ENCODE results near the gene AGFG1.
"Not testable (repeated sequence)": the region's sequence is repeated elsewhere in the genome, so short reads cannot be mapped to it uniquely, and the experiment has no call there.

Gene AGFG1

DNA sequence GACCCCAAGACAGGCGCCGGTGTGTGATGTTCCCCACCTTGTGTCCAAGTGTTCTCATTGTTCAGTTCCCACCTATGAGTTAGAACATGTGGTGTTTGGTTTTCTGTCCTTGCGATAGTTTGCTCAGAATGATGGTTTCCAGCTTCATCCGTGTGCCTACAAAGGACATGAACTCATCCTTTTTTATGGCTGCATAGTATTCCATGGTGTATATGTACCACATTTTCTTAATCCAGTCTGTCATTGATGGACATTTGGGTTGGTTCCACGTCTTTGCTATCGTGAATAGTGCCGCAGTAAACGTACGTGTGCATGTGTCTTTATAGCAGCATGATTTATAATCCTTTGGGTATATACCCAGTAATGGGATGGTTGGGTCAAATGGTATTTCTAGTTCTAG is 68.4 kb downstream of the AGFG1 start:
- H3K14ac ChIP-seq (ENCODE audit: low read length); H2AFZ ChIP-seq (ENCODE audit: insufficient read depth, low read length, poor library complexity); H2BK12ac ChIP-seq (ENCODE audit: low read length); H2BK5ac ChIP-seq (ENCODE audit: low read depth, low read length, poor library complexity); H3K79me1 ChIP-seq (ENCODE audit: low read length); H3K4me1 ChIP-seq (ENCODE audit: control insufficient read depth in 1 of 2, insufficient read depth in 2 of 2, low read length in 2 of 2); H2BK120ac ChIP-seq (ENCODE audit: insufficient read depth, low read length, poor library complexity); H4K8ac ChIP-seq (ENCODE audit: low read depth, low read length); H3K18ac ChIP-seq (ENCODE audit: low read length); H3K4ac ChIP-seq (ENCODE audit: low read depth, low read length); H3K23ac ChIP-seq (ENCODE audit: low read length); H4K91ac ChIP-seq (ENCODE audit: low read depth, low read length); DNase-seq; H3K9me3 ChIP-seq (ENCODE audit: insufficient read depth, low read depth, low read length); H3K4me2 ChIP-seq (ENCODE audit: low read length); H2AK5ac ChIP-seq (ENCODE audit: low read length); H3K79me2 ChIP-seq (ENCODE audit: control insufficient read depth, insufficient read depth, low read length, poor library complexity); H3K27ac ChIP-seq (ENCODE audit: low read depth, low read length); H3K4me3 ChIP-seq (ENCODE audit: low read depth, low read length); H3K27me3 ChIP-seq (ENCODE audit: insufficient read depth, low read length); H3K9ac ChIP-seq (ENCODE audit: low read length); H4K12ac ChIP-seq (ENCODE audit: low read depth, low read length): not testable (repeated sequence)
- WGBS (ENCODE audit: extremely low coverage, insufficient coverage, insufficient read length), result no CpG with 5 or more reads among the region's 9 CpGs
- peaks cover 11 to 12% of the 10 kb centered on the region in 2 experiments for H3K36me3 ChIP-seq (ENCODE audit: control insufficient read depth in 1 of 2, insufficient read depth in 2 of 2, low read length in 2 of 2)

DNA sequence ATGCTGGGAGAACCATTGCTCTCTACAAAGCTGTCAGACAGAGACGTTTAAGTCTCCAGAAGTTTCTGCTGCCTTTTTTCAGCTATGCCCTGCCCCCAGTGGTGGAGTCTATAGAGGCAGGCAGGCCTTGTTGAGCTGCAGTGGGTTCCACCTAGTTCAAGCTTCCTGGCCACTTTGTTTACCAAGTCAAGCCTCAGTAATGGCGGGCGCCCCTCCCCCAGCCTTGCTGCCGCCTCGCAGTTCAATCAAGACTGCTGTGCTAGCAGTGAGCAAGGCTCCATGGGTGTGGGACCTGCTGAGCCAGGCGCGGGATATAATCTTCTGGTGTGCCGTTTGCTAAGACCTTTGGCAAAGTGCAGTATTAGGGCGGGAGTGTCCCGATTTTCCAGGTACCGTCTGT is 74.0 kb downstream of the AGFG1 start:
- no peak overlapping the region for H4K12ac ChIP-seq (ENCODE audit: low read depth, low read length)
- H3K4me3 ChIP-seq (ENCODE audit: low read depth, low read length), result no peak overlapping the region
- H4K91ac ChIP-seq (ENCODE audit: low read depth, low read length), result no peak overlapping the region
- H2BK5ac ChIP-seq (ENCODE audit: low read depth, low read length, poor library complexity), result no peak overlapping the region
- H2BK12ac ChIP-seq (ENCODE audit: low read length), result no peak overlapping the region
- H3K79me2 ChIP-seq (ENCODE audit: control insufficient read depth, insufficient read depth, low read length, poor library complexity), result no peaks in the 10 kb centered on the region
- H3K14ac ChIP-seq (ENCODE audit: low read length), result no peak overlapping the region
- DNase-seq, result peak in 1 of 2 donors; percentile 36
- no peak overlapping the region for H2AK5ac ChIP-seq (ENCODE audit: low read length)
- no CpG with 5 or more reads among the region's 11 CpGs for WGBS (ENCODE audit: extremely low coverage, insufficient coverage, insufficient read length)
- no peak overlapping the region for H3K4ac ChIP-seq (ENCODE audit: low read depth, low read length)
- H3K27me3 ChIP-seq (ENCODE audit: insufficient read depth, low read length), result no peaks in the 10 kb centered on the region
- no peak overlapping the region for H4K8ac ChIP-seq (ENCODE audit: low read depth, low read length)
- H3K4me2 ChIP-seq (ENCODE audit: low read length), result no peak overlapping the region
- no peaks in the 10 kb centered on the region for H3K79me1 ChIP-seq (ENCODE audit: low read length)
- no peak overlapping the region for H3K9ac ChIP-seq (ENCODE audit: low read length)
- H3K36me3 ChIP-seq (ENCODE audit: control insufficient read depth in 1 of 2, insufficient read depth in 2 of 2, low read length in 2 of 2), result peaks cover 7 to 8% of the 10 kb centered on the region in 2 experiments
- H2AFZ ChIP-seq (ENCODE audit: insufficient read depth, low read length, poor library complexity), result no peak overlapping the region
- no peaks in the 10 kb centered on the region for H3K4me1 ChIP-seq (ENCODE audit: control insufficient read depth in 1 of 2, insufficient read depth in 2 of 2, low read length in 2 of 2)
- no peak overlapping the region for H3K18ac ChIP-seq (ENCODE audit: low read length)
- no peak overlapping the region for H2BK120ac ChIP-seq (ENCODE audit: insufficient read depth, low read length, poor library complexity)
- H3K27ac ChIP-seq (ENCODE audit: low read depth, low read length), result no peak overlapping the region
- no peaks in the 10 kb centered on the region for H3K9me3 ChIP-seq (ENCODE audit: insufficient read depth, low read depth, low read length)
- H3K23ac ChIP-seq (ENCODE audit: low read length), result no peak overlapping the region

GRCh38 chr2:227551836-227552235 is 79.9 kb downstream of the AGFG1 start:
- H3K27ac ChIP-seq (ENCODE audit: low read depth, low read length), result no peak overlapping the region
- H3K14ac ChIP-seq (ENCODE audit: low read length), result no peak overlapping the region
- peaks cover 9 to 11% of the 10 kb centered on the region in 2 experiments for H3K36me3 ChIP-seq (ENCODE audit: control insufficient read depth in 1 of 2, insufficient read depth in 2 of 2, low read length in 2 of 2)
- no CpG with 5 or more reads among the region's 3 CpGs for WGBS (ENCODE audit: extremely low coverage, insufficient coverage, insufficient read length)
- no peak overlapping the region for H3K4me3 ChIP-seq (ENCODE audit: low read depth, low read length)
- H3K4ac ChIP-seq (ENCODE audit: low read depth, low read length), result no peak overlapping the region
- no peak overlapping the region for H2AK5ac ChIP-seq (ENCODE audit: low read length)
- no peak overlapping the region for H4K12ac ChIP-seq (ENCODE audit: low read depth, low read length)
- no peak overlapping the region for H3K23ac ChIP-seq (ENCODE audit: low read length)
- H3K9ac ChIP-seq (ENCODE audit: low read length), result no peak overlapping the region
- no peak overlapping the region for H2BK12ac ChIP-seq (ENCODE audit: low read length)
- no peak overlapping the region for H4K91ac ChIP-seq (ENCODE audit: low read depth, low read length)
- DNase-seq, result no peak
- no peak overlapping the region for H2AFZ ChIP-seq (ENCODE audit: insufficient read depth, low read length, poor library complexity)
- H4K8ac ChIP-seq (ENCODE audit: low read depth, low read length), result no peak overlapping the region
- no peak overlapping the region for H3K18ac ChIP-seq (ENCODE audit: low read length)
- H3K4me1 ChIP-seq (ENCODE audit: control insufficient read depth in 1 of 2, insufficient read depth in 2 of 2, low read length in 2 of 2), result no peaks in the 10 kb centered on the region
- no peaks in the 10 kb centered on the region for H3K9me3 ChIP-seq (ENCODE audit: insufficient read depth, low read depth, low read length)
- no peaks in the 10 kb centered on the region for H3K79me1 ChIP-seq (ENCODE audit: low read length)
- H2BK120ac ChIP-seq (ENCODE audit: insufficient read depth, low read length, poor library complexity), result no peak overlapping the region
- H3K27me3 ChIP-seq (ENCODE audit: insufficient read depth, low read length), result no peaks in the 10 kb centered on the region
- H3K4me2 ChIP-seq (ENCODE audit: low read length), result no peak overlapping the region
- no peak overlapping the region for H2BK5ac ChIP-seq (ENCODE audit: low read depth, low read length, poor library complexity)
- H3K79me2 ChIP-seq (ENCODE audit: control insufficient read depth, insufficient read depth, low read length, poor library complexity), result no peaks in the 10 kb centered on the region

DNA sequence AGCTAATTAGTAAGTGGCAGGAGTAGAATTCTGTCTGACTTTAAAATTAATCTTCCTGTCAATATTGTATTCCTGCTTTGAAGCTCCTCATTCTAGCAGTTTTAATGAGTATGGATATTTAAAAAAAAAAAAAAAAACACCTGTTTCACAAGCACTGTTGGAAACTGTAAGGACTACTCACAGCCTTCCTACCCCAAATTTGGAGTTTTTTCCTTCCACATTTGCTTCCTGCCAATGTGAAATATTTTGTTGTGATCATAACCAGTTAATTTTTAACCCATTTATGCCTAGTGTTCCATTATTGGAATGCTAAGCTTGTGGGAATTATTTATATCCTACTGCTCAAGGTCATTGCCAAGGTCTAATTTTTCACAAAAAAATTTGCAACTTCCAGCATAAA is 90.6 kb downstream of the AGFG1 start:
- Histone ChIP-seq H3K14ac (ENCODE audit: low read length) (no peak overlapping the region), H3K4me2 (ENCODE audit: low read length) (no peak overlapping the region), H3K9ac (ENCODE audit: low read length) (no peak overlapping the region), H3K9me3 (ENCODE audit: insufficient read depth, low read depth, low read length) (no peaks in the 10 kb centered on the region), H3K79me1 (ENCODE audit: low read length) (peaks cover 2% of the 10 kb centered on the region), H3K4me3 (ENCODE audit: low read depth, low read length) (no peak overlapping the region), H4K8ac (ENCODE audit: low read depth, low read length) (no peak overlapping the region), H4K12ac (ENCODE audit: low read depth, low read length) (no peak overlapping the region), H3K27me3 (ENCODE audit: insufficient read depth, low read length) (no peaks in the 10 kb centered on the region), H3K79me2 (ENCODE audit: control insufficient read depth, insufficient read depth, low read length, poor library complexity) (peaks cover 2% of the 10 kb centered on the region), H3K27ac (ENCODE audit: low read depth, low read length) (no peak overlapping the region), H3K23ac (ENCODE audit: low read length) (no peak overlapping the region), H3K36me3 (ENCODE audit: control insufficient read depth in 1 of 2, insufficient read depth in 2 of 2, low read length in 2 of 2) (peaks cover 0 to 2% of the 10 kb centered on the region in 2 experiments), H2AK5ac (ENCODE audit: low read length) (no peak overlapping the region), H3K18ac (ENCODE audit: low read length) (no peak overlapping the region), H3K4me1 (ENCODE audit: control insufficient read depth in 1 of 2, insufficient read depth in 2 of 2, low read length in 2 of 2) (peaks cover 3 to 4% of the 10 kb centered on the region in 2 experiments), H2BK5ac (ENCODE audit: low read depth, low read length, poor library complexity) (no peak overlapping the region), H4K91ac (ENCODE audit: low read depth, low read length) (no peak overlapping the region), H2AFZ (ENCODE audit: insufficient read depth, low read length, poor library complexity) (no peak overlapping the region), H2BK120ac (ENCODE audit: insufficient read depth, low read length, poor library complexity) (no peak overlapping the region), H2BK12ac (ENCODE audit: low read length) (no peak overlapping the region), H3K4ac (ENCODE audit: low read depth, low read length) (no peak overlapping the region)
- DNase-seq, result no peak
